ENCODE data around the gene SLC15A3.

SLC15A3 gene

GRCh38 chr11:60918939-60919265 is 33.1 kb downstream of the SLC15A3 start:
- TF ChIP-seq POLR2AphosphoS5 (IDR thresholded peaks at IDR 0.05; ENCODE audit: low read depth, low read length) (no peak), SIN3A (IDR thresholded peaks at IDR 0.05; ENCODE audit: borderline replicate concordance, insufficient read depth, low read length) (no peak), TAF1 (IDR thresholded peaks at IDR 0.05; ENCODE audit: borderline replicate concordance, insufficient read depth, low read length) (no peak), FOXP2 (optimal IDR thresholded peaks at IDR 0.05; ENCODE audit: borderline replicate concordance, extremely low read depth, extremely low read length, insufficient read depth) (no peak)
- TF ChIP-seq, protein P1, sequence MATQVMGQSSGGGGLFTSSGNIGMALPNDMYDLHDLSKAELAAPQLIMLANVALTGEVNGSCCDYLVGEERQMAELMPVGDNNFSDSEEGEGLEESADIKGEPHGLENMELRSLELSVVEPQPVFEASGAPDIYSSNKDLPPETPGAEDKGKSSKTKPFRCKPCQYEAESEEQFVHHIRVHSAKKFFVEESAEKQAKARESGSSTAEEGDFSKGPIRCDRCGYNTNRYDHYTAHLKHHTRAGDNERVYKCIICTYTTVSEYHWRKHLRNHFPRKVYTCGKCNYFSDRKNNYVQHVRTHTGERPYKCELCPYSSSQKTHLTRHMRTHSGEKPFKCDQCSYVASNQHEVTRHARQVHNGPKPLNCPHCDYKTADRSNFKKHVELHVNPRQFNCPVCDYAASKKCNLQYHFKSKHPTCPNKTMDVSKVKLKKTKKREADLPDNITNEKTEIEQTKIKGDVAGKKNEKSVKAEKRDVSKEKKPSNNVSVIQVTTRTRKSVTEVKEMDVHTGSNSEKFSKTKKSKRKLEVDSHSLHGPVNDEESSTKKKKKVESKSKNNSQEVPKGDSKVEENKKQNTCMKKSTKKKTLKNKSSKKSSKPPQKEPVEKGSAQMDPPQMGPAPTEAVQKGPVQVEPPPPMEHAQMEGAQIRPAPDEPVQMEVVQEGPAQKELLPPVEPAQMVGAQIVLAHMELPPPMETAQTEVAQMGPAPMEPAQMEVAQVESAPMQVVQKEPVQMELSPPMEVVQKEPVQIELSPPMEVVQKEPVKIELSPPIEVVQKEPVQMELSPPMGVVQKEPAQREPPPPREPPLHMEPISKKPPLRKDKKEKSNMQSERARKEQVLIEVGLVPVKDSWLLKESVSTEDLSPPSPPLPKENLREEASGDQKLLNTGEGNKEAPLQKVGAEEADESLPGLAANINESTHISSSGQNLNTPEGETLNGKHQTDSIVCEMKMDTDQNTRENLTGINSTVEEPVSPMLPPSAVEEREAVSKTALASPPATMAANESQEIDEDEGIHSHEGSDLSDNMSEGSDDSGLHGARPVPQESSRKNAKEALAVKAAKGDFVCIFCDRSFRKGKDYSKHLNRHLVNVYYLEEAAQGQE (IDR thresholded peaks at IDR 0.05; ENCODE audit: insufficient read depth in 1 of 2, low read depth in 2 of 2, low read length in 2 of 2), result no peak

GRCh38 chr11:60918251-60918938 is 33.6 kb downstream of the SLC15A3 start:
- TF ChIP-seq SIN3A (IDR thresholded peaks at IDR 0.05; ENCODE audit: borderline replicate concordance, insufficient read depth, low read length) (no peak), FOXP2 (optimal IDR thresholded peaks at IDR 0.05; ENCODE audit: borderline replicate concordance, extremely low read depth, extremely low read length, insufficient read depth) (no peak), TAF1 (IDR thresholded peaks at IDR 0.05; ENCODE audit: borderline replicate concordance, insufficient read depth, low read length) (no peak), POLR2AphosphoS5 (IDR thresholded peaks at IDR 0.05; ENCODE audit: low read depth, low read length) (no peak)
- TF ChIP-seq, protein P1 (IDR thresholded peaks at IDR 0.05; ENCODE audit: insufficient read depth in 1 of 2, low read depth in 2 of 2, low read length in 2 of 2), result no peak

GRCh38 chr11:60917267-60917666 is 34.7 kb downstream of the SLC15A3 start:
- TF ChIP-seq, protein P1 (IDR thresholded peaks at IDR 0.05; ENCODE audit: insufficient read depth in 1 of 2, low read depth in 2 of 2, low read length in 2 of 2), result no peak
- TF ChIP-seq SIN3A (IDR thresholded peaks at IDR 0.05; ENCODE audit: borderline replicate concordance, insufficient read depth, low read length) (no peak), FOXP2 (optimal IDR thresholded peaks at IDR 0.05; ENCODE audit: borderline replicate concordance, extremely low read depth, extremely low read length, insufficient read depth) (no peak), POLR2AphosphoS5 (IDR thresholded peaks at IDR 0.05; ENCODE audit: low read depth, low read length) (no peak), TAF1 (IDR thresholded peaks at IDR 0.05; ENCODE audit: borderline replicate concordance, insufficient read depth, low read length) (no peak)

- TF ChIP-seq TAF1 (IDR thresholded peaks at IDR 0.05; ENCODE audit: borderline replicate concordance, insufficient read depth, low read length) (no peak), POLR2AphosphoS5 (IDR thresholded peaks at IDR 0.05; ENCODE audit: low read depth, low read length) (no peak), SIN3A (IDR thresholded peaks at IDR 0.05; ENCODE audit: borderline replicate concordance, insufficient read depth, low read length) (no peak), FOXP2 (optimal IDR thresholded peaks at IDR 0.05; ENCODE audit: borderline replicate concordance, extremely low read depth, extremely low read length, insufficient read depth) (no peak)
- TF ChIP-seq, protein P1 (IDR thresholded peaks at IDR 0.05; ENCODE audit: insufficient read depth in 1 of 2, low read depth in 2 of 2, low read length in 2 of 2), result no peak
Observed at GRCh38 chr11:60916669-60917206, 35.2 kb downstream of the SLC15A3 start.

All from PFSK-1 (cell line).